DMS53 (cell line): ENCODE measurements around the gene GALNT3.

Experiments
- DNase-seq: peaks from one replicate; lab custom pipeline; 2025; lab: John Stamatoyannopoulos, UW

GALNT3 gene

GRCh38 chr2:165793779-165794535 lies at the start of gene GALNT3:
TSS of gene GALNT3 (minus strand) at chr2:165794247. CDS start at chr2:165770700, 23,547 bp downstream.
- peak; percentile 99 for DNase-seq

- DNase-seq: no peak
Observed at GRCh38 chr2:165843351-165843750, 49.3 kb upstream of the GALNT3 start.

- DNase-seq: no peak
Observed at GRCh38 chr2:165840333-165840958, 46.4 kb upstream of the GALNT3 start.

- no peak for DNase-seq
Observed at GRCh38 chr2:165839610-165840009, 45.6 kb upstream of the GALNT3 start.

GRCh38 chr2:165837122-165837521 lies 43.1 kb upstream of the GALNT3 start:
- DNase-seq: no peak

GRCh38 chr2:165835363-165835762 lies 41.3 kb upstream of the GALNT3 start:
- no peak for DNase-seq

GRCh38 chr2:165833156-165833555 lies 39.1 kb upstream of the GALNT3 start:
- peak; percentile 14 for DNase-seq

GRCh38 chr2:165827921-165828276 lies 33.9 kb upstream of the GALNT3 start:
- DNase-seq: no peak

- peak; percentile 44 for DNase-seq
Observed at GRCh38 chr2:165827016-165827920, 33.2 kb upstream of the GALNT3 start.

GRCh38 chr2:165825041-165825440 lies 31.0 kb upstream of the GALNT3 start:
- DNase-seq: peak; percentile 85

GRCh38 chr2:165820296-165820695 lies 26.2 kb upstream of the GALNT3 start:
- DNase-seq: no peak

GRCh38 chr2:165818920-165819319 lies 24.9 kb upstream of the GALNT3 start:
- DNase-seq: no peak

- peak; percentile 10 for DNase-seq
Observed at GRCh38 chr2:165815299-165816141, 21.5 kb upstream of the GALNT3 start.

- DNase-seq: peak; percentile 45
Observed at GRCh38 chr2:165814473-165814872, 20.4 kb upstream of the GALNT3 start.

- DNase-seq: no peak
Observed at GRCh38 chr2:165811592-165812370, 17.7 kb upstream of the GALNT3 start.

GRCh38 chr2:165810418-165810817 lies 16.4 kb upstream of the GALNT3 start:
- DNase-seq: no peak

- DNase-seq: peak; percentile 90
Observed at GRCh38 chr2:165804719-165805118, 10.7 kb upstream of the GALNT3 start.

GRCh38 chr2:165803123-165803760 lies 9.2 kb upstream of the GALNT3 start:
- no peak for DNase-seq

- peak; percentile 14 for DNase-seq
Observed at GRCh38 chr2:165801176-165801575, 7.1 kb upstream of the GALNT3 start.

- DNase-seq: no peak
Observed at GRCh38 chr2:165796819-165797530, 2.9 kb upstream of the GALNT3 start.
